SKM-1 (cell line): ENCODE data around the gene HEY2.
"Not testable (repeated sequence)": the region's sequence is repeated elsewhere in the genome, so short reads cannot be mapped to it uniquely, and the experiment has no call there.

Experiments
- DNase-seq: peaks from one replicate; lab custom pipeline; 2025; ENCODE audit not compliant: unreplicated experiment; lab: John Stamatoyannopoulos, UW

The HEY2 gene

GRCh38 chr6:125749173-125749864 lies at the start of gene HEY2:
HEY2 (plus strand) TSS chr6:125749632; CDS start chr6:125749777, 145 bp downstream.
- DNase-seq, result no peak

- no peak for DNase-seq
These were observed 48.7 kb upstream of the HEY2 start for GRCh38 chr6:125700581-125701353.

GRCh38 chr6:125701354-125701668 lies 48.1 kb upstream of the HEY2 start:
- no peak for DNase-seq

GRCh38 chr6:125703882-125704281 lies 45.5 kb upstream of the HEY2 start:
- not testable (repeated sequence) for DNase-seq

- DNase-seq, result no peak
These were observed 41.7 kb upstream of the HEY2 start for GRCh38 chr6:125707615-125708243.

- no peak for DNase-seq
These were observed 38.3 kb upstream of the HEY2 start for GRCh38 chr6:125711013-125711675.

- no peak for DNase-seq
These were observed 34.9 kb upstream of the HEY2 start for GRCh38 chr6:125714441-125715090.

- no peak for DNase-seq
These were observed 32.2 kb upstream of the HEY2 start for GRCh38 chr6:125717120-125717731.

- no peak for DNase-seq
These were observed 31.3 kb upstream of the HEY2 start for GRCh38 chr6:125718109-125718508.

GRCh38 chr6:125722886-125723285 lies 26.5 kb upstream of the HEY2 start:
- no peak for DNase-seq

- no peak for DNase-seq
These were observed 22.2 kb upstream of the HEY2 start for GRCh38 chr6:125727216-125727615.

- no peak for DNase-seq
These were observed 20.7 kb upstream of the HEY2 start for GRCh38 chr6:125728739-125729138.

- DNase-seq, result no peak
These were observed 19.4 kb upstream of the HEY2 start for GRCh38 chr6:125729983-125730382.

- no peak for DNase-seq
These were observed 17.0 kb upstream of the HEY2 start for GRCh38 chr6:125732398-125732797.

- DNase-seq, result no peak
These were observed 15.7 kb upstream of the HEY2 start for GRCh38 chr6:125733516-125734300.

GRCh38 chr6:125738276-125738675 lies 11.2 kb upstream of the HEY2 start:
- no peak for DNase-seq

- no peak for DNase-seq
These were observed 10.1 kb upstream of the HEY2 start for GRCh38 chr6:125739364-125739763.

- no peak for DNase-seq
These were observed 8.1 kb upstream of the HEY2 start for GRCh38 chr6:125741336-125741735.

- no peak for DNase-seq
These were observed 7.4 kb upstream of the HEY2 start for GRCh38 chr6:125742024-125742423.
